NCI-H226 (cell line): ENCODE data around the gene AP1B1.

Experiments
- DNase-seq: peaks from one replicate; pipeline ENCODE4 v3.0.0-alpha.2; 2015

AP1B1 gene

DNA sequence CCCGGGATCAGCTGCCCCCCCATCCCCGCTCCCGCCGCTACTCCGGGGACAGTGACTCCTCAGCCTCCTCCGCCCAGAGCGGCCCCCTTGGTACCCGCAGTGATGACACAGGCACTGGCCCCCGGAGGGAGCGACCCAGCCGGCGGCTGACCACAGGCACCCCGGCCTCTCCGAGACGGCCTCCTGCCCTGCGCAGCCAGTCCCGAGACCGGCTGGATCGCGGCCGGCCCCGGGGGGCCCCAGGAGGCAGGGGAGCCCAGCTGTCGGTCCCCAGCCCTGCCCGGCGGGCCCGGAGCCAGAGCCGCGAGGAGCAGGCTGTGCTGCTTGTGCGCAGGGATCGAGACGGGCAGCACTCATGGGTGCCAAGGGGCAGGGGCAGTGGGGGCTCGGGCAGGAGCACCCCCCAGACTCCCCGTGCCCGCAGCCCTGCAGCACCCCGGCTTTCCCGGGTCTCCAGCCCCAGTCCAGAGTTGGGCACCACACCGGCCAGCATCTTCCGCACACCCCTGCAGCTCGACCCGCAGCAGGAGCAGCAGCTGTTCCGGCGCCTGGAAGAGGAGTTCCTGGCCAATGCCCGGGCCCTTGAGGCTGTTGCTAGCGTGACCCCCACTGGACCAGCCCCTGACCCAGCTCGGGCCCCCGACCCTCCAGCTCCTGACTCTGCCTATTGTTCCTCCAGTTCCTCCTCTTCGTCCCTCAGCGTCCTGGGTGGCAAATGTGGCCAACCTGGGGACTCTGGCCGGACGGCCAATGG is 76.7 kb downstream of the AP1B1 start:
- no peak for DNase-seq

DNA sequence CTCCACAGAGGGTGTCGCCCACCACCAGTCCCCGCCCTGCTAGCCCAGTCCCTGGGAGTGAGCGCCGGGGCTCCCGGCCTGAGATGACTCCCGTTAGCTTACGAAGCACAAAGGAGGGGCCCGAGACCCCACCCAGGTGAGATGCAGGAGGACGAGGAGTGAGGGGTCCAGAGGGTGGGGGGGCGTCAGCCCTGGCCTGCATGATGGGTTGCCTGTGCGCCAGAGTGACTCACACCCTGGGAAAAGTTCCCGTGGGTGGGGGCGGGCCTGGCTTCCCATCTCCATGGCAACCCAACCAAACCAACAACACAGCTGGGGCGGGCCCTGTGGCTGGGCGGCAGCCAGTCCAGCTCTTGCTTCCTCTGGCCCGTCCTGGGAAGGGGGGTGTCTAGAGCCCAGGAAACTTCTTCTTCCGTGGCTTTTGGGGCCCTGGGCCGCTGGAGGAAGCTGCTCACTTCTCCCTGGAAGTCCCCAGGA is 77.5 kb downstream of the AP1B1 start:
- peak; percentile 79 for DNase-seq

DNA sequence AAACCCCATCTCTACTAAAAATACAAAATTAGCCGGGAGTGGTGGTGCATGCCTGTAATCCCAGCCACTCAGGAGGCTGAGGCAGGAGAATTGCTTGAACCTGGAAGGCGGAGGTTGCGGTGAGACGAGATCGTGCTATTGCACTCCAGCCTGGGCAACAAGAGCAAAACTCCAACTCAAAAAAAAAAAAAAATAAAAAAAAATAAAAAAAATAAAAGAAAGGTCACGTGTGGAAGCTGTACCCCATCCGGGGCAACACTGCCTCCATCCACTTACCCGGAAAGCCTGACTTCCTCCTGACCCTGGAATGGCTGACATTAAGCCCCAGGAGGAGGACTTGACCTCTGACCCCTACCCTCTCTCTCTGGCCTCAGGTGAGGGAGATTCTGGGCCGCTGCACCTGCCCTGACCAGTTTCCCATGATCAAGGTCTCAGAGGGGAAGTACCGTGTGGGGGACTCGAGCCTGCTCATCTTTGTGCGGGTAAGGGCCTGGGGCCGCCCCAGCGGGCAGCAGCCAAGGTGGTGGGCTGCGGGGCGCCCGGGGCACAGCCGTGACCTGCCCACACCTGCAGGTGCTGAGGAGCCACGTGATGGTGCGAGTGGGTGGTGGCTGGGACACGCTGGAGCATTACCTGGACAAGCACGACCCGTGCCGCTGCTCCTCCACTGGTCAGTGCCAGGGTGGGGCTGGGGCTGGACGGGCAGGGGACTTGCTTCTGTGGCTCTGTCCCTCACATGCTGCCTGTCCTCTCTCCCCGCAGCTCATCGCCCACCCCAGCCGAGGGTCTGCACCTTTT is 78.1 kb downstream of the AP1B1 start:
- no peak for DNase-seq

DNA sequence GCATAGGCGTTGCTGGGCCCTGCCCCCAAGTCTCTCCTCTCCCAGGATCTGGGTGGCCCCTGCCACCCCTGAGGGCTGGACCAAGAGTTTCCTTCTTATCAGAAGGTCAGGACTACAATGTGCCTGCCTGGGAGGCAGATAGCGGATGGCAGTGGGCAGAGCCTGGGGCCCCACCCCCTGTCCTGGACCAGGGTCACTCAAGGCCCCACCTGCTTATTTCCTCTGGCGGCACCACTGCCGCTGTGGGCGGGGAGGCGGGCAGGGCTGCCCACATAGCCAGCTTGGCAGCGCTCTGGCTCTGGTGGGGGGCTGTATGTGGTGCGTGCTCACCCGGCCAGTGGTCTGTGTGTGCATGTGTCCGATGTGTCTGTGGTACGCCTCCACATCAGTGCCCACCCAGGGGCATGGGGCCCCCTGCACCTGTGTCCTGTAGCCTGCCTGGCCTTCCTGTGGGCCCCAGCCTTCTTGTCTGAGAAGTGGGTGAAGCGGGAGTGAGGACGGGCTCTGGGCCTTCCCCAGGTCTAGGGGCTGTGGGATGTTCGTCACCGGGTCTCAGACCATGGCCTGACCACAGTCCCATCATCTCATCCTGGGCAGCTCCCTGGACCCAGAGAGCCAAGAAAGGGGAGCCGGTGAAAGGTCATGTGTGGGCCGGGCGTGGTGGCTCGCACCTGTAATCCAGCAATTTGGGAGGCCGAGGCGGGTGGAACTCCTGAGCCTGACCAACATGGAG is 78.9 kb downstream of the AP1B1 start:
- DNase-seq = peak; percentile 57

DNA sequence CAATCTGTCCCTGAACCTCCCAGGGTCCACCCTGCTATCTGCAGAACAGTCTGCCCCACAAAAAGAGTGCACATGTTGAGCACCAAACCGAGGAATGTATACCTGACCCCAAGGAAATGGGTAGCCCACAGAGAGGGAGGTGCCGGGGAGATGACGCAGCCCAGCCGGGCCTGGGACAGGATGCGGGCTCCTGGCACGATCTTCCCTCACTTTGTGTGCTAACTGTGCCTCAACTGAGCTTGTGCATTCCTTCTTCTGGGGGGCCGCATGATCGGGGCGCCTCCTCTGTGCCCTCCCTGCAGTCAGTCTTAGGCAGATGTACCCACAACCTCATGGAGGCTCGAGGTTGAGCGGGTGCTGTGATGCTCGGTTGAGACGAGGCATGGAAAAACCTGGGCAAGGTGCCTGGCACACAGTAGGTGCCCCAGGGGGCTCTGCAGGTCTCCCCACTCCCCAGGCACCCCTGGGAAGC is 79.5 kb downstream of the AP1B1 start:
- peak; percentile 84 for DNase-seq

DNA sequence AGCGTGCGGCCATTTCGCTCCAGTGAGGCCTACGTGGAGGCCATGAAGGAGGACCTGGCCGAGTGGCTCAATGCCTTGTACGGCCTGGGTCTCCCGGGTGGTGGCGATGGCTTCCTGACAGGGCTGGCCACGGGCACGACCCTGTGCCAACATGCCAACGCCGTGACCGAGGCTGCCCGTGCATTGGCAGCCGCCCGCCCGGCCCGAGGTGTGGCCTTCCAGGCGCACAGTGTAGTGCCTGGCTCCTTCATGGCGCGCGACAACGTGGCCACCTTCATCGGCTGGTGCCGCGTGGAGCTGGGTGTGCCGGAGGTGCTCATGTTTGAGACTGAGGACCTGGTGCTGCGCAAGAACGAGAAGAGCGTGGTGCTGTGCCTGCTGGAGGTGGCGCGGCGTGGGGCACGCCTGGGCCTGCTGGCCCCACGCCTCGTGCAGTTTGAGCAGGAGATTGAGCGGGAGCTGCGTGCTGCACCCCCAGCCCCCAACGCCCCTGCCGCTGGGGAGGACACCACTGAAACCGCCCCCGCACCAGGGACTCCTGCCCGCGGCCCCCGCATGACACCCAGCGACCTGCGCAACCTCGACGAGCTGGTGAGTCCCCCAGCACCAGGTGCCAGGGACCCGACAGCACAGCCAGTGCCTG is 80.1 kb downstream of the AP1B1 start:
- DNase-seq = no peak

DNA sequence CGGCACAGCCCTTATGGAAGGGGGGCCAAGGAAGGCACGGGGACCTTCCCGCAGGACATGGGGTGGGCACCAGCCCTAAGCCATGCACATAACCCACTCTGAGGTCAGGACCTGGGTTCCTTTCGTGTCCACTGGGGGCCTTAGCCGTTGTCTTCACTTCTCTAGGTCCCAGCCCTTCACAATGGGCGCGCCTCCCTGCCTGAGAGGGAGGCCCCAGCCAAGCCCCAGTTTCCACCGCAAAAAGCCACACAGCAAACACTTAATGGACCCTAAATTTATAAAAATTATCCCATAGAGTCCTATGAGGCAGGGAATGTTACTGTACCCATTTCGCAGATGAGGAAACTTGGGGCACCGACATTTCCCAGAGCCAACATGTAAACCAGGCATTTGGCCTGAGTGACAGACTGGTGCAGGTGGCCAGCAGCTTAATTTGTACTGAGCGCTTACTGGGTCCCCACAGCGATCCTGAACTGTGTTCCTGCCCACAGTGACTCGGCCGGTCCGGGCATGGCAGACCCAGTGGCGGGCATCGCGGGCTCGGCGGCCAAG is 80.7 kb downstream of the AP1B1 start:
- DNase-seq = no peak

DNA sequence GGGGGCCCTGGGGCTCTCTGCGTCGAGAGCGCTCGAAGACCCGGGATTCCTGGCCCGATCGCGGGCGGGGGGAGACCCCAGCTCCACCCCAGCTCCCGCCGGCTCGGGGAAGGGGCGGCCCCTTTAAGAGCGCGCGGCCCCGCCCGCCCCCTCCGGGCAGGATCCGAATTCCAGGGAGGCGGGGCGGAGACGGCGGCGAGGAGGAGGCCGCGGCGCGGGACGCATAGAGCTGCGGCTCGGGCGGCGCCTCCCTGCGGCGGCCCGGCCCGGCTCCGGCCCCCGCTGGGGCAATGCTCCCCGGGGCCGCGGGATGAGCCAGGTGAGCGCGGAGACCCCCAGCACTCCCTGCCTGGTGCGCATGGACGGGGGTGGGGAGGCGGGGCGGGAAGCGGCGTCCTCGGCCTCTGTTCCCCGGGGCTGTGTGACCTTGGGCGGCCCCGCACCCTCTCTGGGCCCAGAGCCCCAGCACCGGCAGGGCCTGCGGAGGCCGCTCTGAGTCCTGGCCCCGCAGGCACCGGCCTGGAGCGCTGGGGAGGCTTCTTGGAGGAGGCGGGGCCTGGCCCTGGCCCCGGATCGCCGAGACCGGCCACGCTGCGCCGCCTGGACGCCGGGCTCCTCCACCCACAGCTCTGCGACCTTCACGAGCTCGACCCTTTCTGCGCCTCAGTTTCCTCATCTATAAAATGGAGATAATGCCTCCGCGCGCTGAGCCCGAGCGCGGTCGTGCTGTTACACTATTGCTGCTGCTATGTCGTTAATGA is 81.4 kb downstream of the AP1B1 start:
- peak; percentile 61 for DNase-seq

DNA sequence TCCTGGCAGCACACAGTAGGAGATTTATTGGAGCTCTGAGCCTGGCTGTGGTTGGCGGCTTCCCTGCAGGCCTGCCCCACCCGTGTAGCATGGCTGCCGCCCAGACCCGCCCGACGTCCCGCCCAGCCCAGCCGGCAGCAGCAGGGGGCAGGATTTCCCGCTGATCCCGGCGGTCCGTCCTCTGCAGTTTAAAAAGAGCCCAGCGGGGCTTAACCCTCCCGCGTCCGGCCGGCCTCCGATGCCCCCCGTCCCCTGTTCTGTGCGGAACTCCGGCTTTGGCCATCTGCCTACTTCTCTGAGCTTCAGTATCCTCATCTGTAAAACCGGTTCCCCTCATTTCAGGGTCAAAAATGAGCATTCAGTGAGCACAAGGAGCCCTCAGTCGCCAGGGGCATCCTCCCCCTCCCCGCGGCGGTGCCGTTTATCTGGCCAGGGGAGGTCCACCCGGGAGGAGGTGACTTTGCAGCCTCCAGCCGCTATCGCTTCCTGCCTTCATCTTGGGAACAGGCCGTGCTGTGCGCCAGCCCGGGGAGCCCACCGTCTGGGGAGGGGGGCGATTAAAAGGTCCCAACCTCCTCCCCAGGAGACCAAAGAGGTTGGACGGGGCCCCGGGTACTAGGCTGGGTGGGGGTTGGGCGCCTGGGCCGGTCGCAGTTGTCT is 82.1 kb downstream of the AP1B1 start, which contains the start of gene GAS2L1:
TSS of gene GAS2L1 (plus strand) at position 476 of the 660 bp plus-strand sequence. CDS start 1,456 bp downstream, outside the sequence.
- DNase-seq = peak; percentile 57

DNA sequence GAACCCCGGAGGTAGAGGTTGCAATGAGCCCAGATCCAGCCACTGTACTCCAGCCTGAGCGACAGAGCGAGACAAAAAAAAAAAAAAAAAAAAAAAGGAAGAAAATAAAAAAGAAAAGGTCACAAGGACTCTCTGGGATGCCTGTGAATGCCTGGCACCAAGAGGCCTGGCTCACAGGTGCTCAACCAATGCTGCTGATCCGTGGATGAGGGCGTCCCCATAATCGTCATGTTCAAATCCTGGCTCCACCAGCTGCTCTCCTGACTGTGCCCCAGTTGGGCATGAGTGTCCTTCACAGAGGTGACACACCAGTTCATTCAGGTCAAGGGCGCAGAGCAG is 82.6 kb downstream of the AP1B1 start:
- no peak for DNase-seq

DNA sequence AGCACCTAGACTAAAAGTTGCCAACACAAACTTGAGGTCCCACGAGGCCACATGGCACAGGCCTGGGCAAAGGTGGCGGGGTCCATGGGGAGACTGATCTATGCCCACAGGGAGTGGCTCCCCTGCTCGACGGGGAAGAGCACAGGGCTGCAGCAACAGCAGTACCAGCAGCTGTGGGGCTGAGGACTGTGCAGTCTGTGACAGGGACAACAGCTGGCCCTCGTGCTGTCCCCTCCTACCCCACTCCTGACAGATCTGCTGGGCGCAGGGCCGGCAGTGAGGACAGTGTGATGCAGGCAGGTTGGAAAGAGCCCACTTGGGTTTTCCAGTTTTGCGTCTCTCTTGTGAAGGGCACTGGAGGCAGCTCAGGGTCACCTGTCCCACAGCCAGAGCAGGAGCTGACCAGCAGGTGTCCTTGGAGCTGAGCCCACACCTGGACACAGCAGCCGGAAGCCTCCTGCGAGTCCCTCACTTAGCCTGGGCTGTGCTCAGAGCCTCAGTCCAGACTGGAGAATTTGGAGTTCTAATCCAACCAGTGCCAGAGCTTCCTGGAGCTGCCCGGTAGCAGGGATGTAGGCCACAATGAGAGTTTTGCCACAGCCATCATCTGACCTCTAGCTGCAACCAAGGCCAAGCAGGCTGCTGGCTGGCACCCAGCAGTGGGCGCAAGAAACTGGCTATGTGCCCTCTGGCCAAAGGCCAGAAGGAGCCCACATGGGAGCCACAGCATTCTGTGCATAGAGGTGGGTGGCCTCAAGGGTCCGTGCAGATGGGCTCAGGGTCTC is 85.5 kb downstream of the AP1B1 start:
- DNase-seq = no peak

DNA sequence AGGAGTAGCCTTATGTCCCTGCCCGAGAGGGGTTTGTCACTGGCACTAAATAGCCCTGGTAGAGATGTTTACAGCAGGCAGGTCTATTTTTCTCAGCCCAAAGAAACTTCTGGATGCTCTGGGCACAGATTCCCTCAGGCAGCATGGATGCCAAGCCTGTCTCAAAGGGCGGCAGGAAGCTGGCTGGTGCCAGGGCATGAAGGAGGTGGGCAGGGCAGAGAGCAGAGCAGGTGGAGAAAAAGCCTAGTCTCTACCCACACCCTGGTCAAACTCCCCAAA is 86.0 kb downstream of the AP1B1 start:
- no peak for DNase-seq

DNA sequence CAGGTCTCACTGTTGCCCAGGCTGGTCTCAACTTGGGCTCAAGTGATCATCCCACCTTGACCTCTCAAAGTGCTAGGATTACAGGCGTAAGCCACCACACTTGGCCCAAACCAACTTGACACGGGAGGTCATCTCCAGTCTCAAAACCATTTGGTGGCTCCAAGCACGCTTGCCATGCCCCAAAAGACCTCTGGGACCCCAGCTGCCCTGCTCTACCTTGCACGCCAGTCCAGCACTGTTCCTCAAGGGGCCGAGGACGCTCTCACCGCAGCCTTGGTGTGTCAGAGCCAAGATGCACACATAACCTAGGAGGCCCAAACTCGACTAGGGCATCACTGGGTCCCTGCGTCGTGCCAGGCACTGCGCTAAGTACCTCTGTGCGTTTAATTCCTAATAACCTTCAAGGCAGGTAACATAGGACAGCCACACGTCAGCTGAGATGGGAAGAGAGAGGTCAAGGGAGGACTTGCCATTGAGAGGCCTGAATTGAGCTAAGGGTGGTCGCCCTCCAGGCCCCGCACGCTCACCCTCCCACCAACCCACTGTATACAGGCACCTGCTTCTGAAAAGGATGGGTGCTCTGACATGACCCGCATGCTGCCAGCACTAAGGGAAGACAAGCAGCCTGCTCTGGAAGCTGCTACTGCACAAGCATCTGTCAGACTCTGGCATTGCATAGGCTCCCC is 86.5 kb downstream of the AP1B1 start:
- DNase-seq = no peak

DNA sequence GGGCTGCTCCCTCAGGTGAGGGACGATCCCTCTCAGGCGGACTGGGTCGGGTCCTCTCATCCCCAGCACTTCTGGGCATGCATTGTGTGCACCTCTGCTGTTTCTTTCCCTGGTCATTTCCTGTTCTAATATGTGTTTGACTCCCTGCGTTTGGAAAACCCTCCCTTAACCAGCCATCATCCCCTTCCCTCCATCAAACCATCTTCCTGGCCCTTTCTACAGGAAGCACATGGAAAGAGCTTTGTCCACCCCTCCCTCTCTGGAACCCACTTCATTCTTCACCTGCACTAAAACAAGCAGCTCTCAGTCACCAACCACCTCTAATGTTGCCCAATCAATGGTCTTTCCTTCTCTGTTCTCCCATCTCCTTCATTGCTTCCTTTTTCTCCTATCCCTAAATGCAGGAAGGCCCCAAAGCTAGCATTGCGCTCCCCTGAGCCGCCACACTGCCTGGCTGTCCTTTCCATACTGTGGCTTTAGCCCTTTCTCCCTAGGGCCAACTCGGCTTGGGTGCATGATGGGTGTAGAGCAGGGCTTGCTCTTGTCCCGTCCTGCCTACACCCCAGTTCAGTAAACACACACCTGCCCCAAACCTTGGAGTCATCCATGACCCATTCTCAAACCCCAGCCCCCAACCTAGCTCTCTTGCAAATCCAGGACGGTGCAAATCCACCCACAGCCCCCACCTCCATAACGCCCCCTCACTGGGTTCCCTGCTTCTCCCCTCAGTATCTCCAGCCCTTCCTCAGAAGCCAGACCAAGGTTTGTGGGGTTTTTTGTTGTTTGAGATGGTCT is 87.4 kb downstream of the AP1B1 start:
- DNase-seq = no peak

DNA sequence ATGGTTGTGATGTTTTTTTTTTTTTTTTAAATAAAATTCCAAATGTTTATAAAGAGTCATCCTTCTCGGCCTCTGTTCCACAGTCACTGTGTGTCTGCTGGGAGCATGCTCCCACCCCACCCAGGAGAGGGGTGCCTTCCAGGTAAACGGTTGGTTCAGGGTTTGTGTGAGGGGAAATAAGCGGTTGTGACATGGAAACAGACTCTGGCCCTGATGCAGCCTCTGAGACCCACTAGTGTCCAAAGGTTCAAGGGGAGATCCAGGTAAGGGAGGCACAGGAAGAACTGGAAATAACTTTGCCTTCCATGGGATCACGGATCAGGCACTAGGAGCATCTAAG is 87.9 kb downstream of the AP1B1 start:
- no peak for DNase-seq

DNA sequence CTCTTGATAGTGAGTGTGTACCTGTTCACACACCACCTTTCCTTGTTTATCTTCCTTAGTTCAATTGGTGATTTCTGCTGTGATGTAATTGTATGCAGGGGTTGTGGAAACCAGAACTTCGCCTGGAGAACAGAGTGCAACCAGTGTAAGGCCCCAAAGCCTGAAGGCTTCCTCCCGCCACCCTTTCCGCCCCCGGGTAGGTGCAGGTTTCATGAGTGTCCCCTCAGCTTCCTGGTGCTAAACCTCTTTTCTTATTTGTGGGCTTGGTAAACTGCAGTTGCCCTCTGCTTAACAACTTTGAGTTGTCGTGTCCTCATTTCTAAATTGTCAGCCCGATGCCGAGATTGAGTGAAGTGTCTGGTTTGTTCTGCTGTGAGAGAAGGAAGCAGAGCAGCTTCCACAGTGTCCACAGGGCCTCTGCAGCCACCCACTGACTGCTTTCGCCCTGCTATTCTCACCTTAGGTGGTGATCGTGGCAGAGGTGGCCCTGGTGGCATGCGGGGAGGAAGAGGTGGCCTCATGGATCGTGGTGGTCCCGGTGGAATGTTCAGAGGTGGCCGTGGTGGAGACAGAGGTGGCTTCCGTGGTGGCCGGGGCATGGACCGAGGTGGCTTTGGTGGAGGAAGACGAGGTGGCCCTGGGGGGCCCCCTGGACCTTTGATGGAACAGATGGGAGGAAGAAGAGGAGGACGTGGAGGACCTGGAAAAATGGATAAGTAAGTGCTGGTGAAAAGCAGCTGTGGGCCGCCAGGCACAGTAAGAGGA is 89.1 kb downstream of the AP1B1 start:
- DNase-seq = no peak

DNA sequence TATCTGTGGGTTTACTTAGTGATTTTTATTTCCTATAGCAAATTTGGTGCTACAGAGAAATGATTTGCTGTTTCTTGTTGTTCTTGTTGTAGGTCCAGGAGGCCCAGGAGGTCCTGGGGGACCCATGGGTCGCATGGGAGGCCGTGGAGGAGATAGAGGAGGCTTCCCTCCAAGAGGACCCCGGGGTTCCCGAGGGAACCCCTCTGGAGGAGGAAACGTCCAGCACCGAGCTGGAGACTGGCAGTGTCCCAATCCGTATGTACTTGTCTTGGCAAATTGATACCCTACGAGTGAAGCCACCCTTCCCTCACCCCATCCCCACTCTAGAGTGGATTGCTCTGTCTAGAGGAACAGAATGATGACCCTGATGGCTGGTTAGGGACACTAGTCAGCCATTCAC is 89.7 kb downstream of the AP1B1 start:
- DNase-seq = no peak

DNA sequence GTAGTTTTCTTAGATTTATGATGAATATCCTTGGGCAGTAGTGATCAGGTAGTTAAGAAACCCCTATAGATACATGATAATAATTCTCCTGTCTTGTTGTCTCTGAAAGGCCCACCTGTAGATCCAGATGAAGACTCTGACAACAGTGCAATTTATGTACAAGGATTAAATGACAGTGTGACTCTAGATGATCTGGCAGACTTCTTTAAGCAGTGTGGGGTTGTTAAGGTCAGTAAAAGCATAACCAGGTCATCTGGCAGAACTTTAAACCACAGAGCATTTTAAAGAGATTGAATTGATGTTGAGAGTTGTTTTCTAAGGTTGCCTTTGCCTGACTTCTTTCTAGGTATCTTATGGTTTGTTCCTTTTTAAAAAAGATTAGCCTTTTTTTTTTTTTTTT is 96.0 kb downstream of the AP1B1 start:
- DNase-seq = no peak

DNA sequence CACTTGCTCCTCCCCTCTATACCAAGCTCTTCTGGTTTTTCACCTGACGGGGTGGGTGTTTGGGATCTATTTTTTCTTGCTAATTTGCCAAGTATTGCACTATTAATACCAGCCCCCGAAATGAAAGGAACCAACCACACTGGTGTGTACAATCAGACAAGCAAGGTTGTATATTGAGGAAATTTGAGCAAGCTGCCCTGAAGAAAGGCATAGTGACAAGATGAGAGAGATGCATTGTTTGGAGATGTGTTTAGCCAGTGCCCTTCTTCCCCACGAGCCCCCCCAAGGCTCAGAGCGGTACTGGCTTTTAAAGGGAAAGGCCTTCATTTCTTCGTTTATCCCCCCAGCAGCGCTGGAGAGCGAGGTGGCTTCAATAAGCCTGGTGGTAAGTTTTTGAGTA is 97.2 kb downstream of the AP1B1 start:
- no peak for DNase-seq
